DMS53 (cell line): Measurements from ENCODE around the gene SAA1.
"Not testable (repeated sequence)": the region's sequence is repeated elsewhere in the genome, so short reads cannot be mapped to it uniquely, and the experiment has no call there.

Source experiments
- DNase-seq: peaks from one replicate; lab custom pipeline; 2025; lab: John Stamatoyannopoulos, UW

SAA1 gene

DNA sequence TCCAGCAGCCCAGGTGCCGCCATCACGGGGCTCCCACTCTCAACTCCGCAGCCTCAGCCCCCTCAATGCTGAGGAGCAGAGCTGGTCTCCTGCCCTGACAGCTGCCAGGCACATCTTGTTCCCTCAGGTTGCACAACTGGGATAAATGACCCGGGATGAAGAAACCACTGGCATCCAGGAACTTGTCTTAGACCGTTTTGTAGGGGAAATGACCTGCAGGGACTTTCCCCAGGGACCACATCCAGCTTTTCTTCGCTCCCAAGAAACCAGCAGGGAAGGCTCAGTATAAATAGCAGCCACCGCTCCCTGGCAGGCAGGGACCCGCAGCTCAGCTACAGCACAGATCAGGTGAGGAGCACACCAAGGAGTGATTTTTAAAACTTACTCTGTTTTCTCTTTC, at the start of gene SAA1:
SAA1 (plus strand) TSS at position 316 of the 400 bp plus-strand sequence. CDS start 624 bp downstream, outside the sequence.
- DNase-seq = no peak

DNA sequence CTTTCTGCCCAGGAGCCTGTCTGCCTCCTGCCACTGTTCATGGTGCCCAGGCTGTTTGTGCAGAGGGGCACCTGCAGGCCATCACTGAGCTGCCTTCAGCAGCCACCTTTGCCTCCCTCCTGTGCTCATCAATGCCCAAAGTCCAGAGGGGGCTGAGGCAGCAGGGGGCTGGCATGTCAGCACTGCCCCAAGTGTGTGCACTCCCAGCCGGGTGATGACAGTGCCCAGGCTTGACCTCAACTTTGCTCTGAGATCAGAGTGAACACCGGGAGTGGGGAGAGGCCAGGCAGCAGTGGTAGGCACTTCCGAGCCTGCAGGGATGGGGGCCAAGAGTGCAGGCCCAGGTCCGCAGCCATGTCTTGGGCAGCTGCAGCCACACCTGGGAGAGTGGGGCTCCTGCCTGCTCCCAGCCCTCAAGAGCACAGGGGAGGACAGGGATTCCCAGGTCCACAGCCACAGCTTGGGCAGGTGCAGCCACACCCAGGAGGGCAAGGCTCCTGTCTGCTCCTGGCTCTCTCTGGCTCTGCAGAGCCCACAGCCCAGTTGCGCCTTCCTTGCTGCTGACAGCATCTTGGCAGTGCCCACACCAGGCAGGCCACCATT, 44.7 kb upstream of the SAA1 start:
- DNase-seq = no peak

DNA sequence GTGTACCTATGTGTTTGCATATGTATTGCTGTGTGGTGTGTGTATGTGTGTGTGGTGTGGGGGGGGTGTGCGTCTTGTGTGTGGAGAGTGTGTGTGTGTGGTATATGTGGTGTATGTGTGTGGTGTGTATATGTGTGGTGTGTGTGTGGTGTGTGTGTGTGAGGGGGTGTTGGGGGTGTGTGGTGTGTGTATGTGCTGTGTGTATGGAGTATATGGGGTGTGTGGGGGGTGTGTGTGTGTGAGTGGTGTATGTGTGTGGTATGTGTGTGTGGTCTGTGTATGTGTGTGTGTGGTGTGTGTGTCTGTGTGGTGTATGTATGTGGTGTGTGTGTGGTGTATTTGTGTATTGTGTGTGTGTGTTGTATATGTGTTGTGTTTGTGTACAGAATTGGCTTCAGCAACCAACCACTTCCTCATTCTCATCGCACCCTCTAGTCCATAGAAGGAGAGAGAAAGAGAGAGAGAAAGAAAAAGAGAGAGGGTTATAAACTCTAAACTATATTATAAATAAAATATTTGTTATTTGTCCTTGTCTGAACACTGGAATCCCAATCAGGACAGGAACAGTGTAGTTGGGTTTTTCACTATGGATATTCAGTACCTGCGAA, 43.1 kb upstream of the SAA1 start:
- DNase-seq = no peak

DNA sequence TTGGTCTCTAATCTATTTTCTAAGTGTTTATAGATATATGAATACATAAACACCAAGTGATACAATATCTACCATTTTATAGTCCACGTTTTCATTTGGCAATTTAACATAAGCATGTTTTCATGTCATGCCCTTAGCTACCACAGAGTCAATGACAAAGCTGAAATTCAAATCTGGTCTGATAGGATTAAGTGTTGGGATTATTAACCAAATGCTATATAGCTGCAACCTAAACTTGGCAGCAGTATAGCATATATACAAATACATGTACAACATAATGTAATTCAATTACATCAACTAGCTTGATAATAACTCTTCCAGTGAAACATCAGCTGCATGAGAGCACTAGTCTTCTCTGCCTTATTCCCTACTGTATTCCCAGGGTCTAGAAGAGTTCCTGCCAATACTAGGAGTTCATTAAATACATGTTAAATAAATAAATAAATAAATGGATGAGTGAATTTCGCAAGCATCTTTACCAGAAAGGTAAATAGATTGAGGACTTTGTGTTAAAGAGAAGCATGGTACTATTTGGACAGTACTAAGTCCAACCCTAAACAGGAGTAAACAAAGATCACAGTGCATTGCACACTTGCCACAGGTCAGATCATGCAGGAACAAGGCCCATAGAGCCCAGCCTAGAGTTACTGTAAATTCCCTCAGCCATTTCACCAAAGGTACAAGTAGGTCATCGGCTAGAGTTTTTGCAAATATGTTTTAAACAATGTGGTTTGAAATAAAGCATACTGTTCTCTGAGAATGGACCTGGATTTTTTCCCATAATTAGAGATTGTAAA, 42.3 kb upstream of the SAA1 start:
- DNase-seq = peak; percentile 82

DNA sequence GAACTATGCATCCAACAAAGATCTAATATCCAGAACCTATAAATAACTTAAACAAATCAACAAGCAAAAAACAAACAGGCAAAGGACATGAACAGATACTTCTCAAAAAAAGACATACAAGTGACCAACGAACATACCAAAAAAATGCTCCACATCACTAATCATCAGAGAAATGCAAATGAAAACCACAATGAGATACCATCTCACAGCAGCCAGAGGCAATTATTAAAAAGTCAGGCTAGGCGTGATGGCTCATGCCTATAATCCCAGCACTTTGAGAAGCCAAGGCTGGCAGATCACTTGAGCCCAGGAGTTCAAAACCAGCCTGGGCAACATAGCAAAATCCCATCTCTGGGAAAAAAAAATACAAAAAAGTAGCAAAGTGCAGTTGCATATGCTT, 40.2 kb upstream of the SAA1 start:
- no peak for DNase-seq

DNA sequence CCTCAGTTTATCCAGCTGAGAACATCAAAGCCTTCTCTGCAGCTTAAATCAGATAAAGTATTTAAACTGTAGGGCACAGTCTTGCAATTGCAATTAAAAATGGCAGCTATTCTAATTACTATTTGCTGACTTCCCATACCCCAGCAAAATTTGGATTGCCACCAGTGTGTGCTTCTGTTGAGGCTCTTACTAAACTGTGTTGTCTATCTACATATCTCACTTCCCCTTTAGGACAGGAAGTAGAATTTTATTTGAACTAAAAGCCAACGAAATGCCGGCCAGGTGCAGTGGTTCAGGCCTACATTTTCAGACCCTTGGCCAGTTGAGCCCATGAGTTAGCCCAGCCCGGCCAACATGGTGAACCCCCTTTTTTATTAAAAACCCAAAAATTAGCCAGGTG, 36.6 kb upstream of the SAA1 start:
- DNase-seq = no peak

DNA sequence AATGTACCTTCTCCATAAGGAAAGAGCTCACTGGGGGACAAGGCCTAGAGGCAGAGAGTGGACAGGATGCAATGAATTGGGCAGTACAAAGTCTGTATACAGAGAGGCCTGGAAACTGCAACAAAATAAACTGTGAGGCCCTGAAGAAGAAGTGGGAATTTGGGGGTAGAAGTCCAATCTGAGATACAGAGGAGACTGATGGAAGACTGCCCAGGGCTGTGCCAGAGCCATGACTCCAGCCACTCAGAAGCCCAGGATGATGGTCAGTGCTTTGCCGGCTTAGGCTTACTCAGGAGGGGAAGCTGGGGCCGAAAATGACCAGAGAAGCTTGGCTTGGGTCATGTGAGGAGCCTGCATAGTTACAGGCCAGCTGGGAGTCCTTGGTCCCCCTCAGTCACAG, 35.2 kb upstream of the SAA1 start:
- no peak for DNase-seq

DNA sequence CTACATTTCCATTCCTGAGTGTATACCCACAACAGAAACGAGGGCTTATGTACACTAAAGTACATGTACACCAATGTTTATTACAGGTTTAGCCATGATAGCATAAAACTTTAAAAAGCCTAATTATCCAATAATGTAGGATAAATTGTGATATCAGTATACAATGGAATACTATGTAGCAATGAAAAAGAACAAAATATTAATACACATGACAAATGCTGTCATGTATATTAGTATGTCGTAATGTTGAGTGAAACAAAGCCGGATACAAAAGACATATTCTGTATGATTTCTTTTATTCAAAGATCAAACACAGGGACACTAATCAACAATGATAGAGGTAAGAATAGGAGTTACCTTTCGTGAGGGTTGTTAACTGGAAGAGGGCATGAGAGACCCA, 32.2 kb upstream of the SAA1 start:
- DNase-seq = no peak

DNA sequence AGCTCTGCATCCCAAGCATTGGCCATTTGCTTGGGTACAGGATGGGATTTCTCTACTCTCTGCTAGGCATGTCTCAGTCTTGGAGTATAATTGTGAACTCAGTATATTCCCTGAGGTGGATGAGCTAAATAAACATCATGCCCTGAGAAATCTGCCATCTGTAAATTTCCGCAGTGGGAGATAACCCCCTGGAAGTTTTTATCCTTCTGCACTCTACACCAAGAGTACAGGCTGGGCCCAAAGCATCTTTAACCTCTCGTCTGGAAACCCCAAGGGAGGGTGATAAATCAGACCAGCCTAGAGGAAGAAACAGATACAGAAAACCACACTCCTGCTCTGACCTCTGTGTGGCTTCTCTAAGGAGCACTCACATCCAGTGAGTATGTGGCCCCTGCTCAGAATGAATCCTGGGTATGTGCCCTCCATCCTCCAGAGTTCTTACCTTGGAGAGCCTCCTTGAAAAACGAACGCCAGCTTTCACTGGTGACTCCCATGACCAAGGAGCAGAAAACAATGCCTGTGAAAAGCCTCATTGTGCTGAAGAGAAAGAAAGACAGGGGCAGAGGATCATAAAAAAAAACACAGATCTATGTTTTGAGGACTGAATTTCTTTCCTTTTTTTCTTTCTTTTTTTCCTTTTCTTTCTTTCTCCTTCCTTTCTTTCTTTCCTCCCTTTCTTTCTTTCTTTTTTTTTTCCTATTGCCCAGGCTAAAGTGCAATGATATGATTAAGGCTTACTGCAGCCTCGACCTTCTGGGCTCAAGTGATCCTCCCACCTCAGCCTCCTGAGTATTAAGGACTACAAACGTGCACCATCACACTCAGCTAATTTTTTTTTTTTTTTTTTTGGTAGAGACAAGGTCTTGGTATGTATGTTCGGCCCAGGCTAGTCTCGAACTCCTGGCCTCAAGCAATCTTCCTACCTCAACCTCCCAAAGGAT, 30.4 kb upstream of the SAA1 start:
- no peak for DNase-seq

DNA sequence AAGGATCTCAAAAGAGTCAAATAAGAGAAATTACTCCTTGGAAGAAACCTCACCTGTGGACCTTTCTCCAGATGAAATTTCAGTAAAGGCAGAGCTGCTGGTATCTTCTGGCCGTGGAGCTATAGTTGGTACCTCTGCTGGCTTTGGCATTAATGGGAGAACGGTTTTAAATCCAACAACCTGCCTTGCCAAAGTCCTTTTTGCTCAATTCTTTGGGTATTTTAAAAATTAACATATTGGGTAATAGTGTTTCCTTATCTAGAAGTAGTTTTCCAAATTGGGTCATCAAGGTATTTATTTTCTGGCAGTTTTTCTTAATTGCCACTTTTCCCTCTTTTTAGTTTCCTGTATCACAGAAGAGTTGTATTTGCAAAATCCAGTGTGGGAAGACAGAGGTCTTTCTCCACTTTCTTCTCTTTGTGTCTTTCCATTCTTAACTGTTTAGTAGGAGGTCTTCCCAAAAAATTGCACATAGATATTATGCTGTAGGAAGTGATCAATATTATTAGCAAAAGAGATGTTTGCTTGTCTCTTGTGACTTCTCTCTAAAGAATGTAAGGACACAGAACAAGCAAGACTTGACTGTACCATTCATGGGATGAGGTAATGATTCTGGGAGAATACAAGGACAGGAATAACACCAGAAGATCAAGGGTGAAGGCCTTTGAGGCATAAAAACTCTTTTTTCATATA, 29.3 kb upstream of the SAA1 start, which contains the start of gene SAA4:
SAA4 (minus strand) TSS at position 139 of the 693 bp plus-strand sequence. CDS start 876 bp downstream, outside the sequence.
- DNase-seq = no peak

DNA sequence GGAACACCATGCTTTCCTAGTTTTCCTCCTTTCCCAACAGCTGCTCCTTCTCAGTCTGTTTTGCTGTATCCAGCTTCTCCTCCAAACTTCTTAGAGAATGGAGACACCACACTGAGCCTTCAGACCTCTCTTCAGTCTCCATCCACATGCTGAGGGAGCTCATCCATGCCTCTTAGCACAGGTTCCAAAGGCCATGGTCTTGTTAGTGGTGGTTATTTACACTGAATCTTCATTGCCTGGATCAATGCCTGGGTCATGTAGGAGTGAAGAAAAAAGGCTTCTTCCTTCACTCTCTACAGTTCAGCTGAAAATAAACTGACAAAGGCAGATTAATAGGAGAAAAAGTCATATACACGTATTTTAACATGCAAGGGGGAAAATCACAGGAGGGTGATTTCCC, 26.4 kb upstream of the SAA1 start:
- no peak for DNase-seq

DNA sequence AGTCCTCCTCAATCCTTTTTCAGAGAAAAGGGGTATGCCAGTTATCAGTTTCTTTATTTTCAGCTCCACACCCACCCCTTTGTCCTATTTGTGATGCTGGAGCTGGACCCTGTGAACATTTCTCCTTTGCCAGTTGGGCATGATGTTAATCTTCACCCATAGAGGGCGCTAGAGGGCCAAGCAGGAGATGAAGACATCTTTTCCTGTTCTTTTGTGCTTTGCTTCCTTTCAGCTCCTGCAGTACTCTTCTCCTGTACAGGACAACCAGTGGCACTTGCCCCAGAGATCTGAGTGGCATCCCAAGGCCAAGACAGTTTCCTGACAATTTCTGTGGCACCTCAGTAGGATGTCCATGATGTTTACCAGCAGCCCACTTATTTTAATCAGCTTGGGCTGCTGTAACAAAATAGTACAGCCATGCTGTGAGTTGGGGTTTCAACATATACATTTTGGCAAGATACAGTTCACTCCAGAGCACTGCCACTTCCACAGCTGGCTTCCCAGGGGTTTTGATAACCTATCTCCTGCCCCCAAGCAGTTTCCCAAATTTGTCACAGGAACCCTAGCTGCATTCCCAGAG, 22.2 kb upstream of the SAA1 start:
- peak; percentile 81 for DNase-seq

DNA sequence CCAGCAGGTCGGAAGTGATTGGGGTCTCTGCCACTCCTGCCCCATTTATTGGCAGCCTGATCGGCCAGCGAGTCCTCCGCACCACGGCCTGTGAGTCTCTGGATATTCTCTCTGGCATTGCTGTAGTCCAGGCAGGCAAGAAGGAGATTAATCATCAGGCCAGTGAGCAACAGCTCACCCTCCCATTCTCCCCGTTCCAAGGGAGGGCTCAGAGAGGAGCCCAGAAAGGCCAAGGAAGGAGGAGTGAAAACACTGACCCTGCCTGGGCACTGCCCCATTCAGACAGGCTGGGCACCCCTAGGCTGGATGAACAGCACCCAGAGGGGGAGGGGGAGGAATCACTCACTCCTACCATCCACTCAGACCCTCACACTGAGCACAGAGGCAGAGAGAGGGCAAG, 20.7 kb upstream of the SAA1 start:
- DNase-seq = no peak

DNA sequence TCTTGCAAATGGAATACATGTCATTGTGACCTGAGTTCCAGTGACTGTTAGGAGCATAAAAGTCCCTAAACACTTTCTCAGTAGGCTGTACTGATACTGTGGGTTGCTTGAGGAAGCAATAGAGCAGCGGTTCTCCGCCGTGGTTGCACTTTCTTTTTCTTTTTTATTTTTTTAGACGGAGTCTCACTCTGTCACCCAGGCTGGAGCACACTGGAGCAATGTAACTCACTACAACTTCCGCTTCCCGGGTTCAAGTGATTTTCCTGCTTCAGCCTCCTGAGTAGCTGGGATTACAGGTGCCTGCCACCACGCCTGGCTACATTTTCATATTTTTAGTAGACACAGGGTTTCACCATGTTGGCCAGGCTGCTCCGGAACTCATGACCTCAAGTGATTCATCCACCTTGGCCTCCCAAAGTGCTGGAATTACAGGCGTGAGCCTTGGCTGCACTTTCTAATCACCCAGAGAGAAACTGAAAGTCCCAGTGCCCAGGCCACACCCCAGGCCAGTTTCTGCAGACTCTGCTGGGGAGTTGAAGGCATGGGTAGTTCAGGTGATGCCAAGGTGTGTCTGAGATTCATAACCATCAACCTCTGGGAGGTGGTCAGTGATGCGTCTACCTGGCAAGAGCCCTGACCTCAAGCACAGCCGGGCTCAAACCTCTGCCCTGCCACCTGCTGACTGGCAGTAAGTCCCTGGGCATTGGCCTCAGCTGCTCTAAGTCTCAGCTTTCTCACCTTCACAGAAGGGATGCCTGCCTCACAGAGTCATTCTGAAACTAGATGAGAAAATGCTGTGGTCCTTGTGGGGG, 19.5 kb upstream of the SAA1 start:
- DNase-seq = not testable (repeated sequence)

DNA sequence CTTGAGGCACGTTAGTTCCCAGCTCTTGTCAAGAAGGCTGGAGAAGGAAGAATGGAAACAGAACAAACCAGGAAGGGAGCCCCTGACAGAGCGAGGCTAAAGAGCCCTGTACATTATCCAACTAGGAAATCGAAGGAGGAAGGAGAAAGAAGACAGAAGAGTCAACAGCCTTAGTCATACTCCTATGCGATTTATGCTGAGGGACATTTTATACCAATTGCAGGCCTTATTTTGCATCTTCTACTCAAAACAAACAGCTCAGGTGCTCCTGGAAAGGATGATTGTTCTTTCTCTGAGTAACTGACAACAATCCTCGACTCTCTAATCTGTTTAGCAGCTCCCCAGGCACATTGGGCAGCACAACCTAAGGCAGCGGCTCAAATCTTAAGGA, 18.9 kb upstream of the SAA1 start:
- not testable (repeated sequence) for DNase-seq

DNA sequence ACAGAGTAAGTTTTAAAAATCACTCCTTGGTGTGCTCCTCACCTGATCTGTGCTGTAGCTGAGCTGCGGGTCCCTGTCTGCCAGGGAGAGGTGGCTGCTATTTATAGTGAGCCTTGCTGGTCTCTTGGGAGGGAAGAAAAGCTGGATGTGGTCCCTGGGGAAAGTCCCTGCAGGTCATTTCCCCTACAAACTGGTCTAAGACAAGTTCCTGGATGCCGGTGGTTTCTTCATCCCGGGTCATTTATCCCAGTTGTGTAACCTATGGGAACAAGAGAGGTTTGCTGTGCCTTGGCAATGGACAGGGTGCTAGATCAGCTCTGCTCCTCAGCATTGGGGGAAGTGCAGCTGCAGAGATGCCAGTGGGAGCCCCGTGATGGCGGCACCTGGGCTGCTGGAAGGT, 17.5 kb upstream of the SAA1 start, which contains the start of gene SAA2:
SAA2 (minus strand) TSS at position 108 of the 400 bp plus-strand sequence. CDS start 657 bp downstream, outside the sequence.
- no peak for DNase-seq

DNA sequence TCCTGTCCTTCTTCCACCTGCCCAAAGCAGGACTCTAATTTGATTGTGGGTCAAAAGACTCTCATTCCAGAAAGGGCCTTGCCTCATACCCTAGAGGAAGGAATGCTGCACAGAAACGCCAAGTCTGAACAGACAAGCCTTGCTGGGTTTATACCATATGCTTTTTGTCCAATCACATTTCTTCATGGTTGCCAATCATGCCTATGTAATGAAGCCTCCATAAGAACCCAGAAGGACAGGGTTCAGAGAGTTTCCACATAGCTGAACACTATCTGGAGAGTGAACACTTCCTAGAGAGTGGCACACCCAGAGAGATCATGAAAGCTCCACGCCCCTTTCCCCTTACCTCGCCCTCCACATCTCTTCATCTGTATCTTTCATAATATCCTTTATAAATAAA, 12.8 kb upstream of the SAA1 start:
- no peak for DNase-seq

DNA sequence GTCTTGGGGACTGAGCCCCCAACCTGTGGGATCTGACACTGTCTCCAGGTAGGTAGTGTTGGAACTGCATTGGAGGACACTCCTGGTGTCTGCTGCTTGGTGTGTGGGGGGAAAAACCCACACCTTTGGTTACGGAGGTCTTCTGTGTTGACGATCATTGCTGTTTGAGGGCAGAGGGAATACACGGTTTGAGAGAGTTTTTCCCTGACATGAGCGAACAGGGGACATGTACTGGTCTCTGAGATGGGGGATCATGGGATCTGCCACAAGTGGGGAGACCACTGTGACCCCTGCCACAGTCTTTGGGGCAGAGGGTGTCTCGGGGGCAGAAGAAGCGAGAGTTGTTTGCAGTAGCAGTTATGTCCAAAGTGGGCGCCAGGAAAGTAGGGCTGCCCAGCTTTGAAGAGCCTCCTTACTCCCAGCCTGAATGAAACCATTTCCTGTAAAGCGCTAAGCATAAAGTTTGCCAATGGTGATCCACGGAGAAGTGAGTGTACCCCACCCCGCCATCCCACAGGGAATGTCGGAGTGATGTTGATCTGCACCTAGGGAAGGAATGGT, 12.2 kb upstream of the SAA1 start:
- no peak for DNase-seq

DNA sequence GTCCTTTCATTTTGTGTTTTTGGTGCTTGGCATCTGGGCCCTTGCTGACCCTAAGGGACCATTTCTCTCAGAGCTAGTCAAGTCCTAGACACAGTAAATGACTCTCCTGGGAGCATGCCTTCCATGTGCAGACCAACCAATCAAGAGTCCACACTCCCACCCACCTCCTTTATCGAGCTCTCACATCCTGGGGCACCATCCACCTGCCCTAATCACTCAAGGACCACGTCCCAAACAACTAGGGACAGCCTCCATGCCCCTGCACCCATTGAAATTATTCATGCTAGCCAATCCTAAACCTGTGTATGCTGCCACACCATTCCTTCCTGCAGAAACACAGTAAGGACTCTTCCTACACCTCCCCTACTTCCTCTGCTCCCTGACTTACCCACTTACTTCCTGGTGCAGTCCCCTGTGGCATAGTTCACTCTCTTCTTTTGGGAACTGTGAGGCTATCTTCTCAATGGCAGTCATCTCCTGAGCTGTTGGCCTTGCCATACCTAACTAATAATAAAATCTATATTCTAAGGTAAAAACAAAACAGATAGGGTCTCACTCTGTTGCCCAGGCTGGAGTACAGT, 11.2 kb upstream of the SAA1 start:
- DNase-seq = no peak
